DOHH2 (cell line): ENCODE measurements around the gene AMZ1.

ENCODE experiments used
- CTCF ChIP-seq: fragments of 200-600 bp; sonication (generic); IDR thresholded peaks from one replicate; pipeline ENCODE4 v1.5.1; 2014; ENCODE audit warnings: antibody characterized with exemption, mild to moderate bottlenecking, low read depth, low read length; ENCODE audit not compliant: poor library complexity, severe bottlenecking
- EZH2phosphoT487 ChIP-seq: fragments of 200-600 bp; sonication (generic); IDR thresholded peaks from 2 replicates; pipeline ENCODE4 v1.6.1; 2017; ENCODE audit warnings: borderline replicate concordance, mild to moderate bottlenecking, antibody characterized with exemption, low read length, moderate library complexity, mixed read lengths

DNA sequence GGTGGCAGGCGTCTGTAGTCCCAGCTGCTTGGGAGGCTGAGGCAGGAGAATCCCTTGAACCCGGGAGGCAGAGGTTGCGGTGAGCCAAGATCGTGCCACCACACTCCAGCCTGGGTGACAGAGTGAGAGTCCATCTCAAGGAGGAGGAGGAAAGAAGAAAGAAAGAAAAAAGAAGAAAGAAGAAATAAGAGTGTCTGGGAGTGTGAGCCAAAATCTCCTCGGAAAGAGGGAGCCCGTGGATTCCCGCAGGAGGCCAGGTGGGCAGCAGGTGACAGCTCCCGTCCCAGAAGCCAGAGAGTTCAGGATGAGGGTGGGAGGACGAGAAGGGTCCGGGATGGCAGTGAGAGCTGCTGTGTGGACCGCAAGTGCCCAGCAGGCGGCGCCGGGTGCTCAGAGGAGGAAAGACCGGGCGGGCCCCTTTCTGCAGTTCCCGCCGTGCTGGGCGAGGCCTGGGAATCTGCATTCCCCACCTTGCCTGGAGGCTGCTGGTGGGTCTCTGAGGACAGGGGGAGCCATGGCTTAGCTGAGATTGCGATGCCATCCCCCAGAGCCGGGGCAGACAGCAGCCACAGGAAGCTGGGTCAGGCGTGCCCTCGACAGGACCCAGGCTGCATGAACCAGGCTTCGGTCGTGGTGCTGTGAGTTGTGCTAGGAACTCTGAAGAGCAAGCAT, 17.1 kb upstream of the AMZ1 start:
- TF ChIP-seq CTCF, result peak; percentile 93
- TF ChIP-seq EZH2phosphoT487, result no peak
